Measurements from ENCODE around the gene TUT1.
"Not testable (repeated sequence)": the region's sequence is repeated elsewhere in the genome, so short reads cannot be mapped to it uniquely, and the experiment has no call there.

Gene TUT1

DNA sequence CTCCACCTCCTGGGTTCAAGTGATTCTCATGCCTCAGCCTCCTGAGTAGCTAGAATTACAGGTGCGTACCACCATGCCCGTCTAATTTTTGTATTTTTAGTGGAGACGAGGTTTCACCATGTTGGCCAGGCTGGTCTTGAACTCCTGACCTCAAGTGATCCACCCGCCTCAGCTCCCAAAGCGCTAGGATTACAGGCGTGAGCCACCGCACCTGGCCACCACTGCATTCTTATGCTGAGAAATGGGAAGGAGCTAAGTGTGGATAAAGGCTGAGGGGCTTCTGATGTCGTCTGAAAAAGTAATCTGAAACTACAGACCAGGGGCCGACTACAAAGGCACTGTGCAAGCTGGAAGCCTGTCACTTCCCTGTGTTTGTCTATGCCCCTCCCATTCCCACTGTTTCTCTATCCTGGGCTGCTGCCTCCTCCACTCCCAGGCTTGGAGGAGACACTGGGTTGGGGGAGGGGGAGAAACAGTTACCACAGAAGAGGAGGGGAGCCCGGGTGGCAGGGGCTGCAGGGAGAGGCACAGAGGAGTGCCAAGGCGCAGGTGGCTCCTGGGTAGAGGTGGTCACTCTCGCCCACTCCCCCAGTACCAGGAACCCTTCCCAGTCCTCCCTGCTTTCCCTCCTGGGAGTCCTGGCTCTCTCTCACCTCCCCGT lies 13.3 kb upstream of the TUT1 start:
- no peak for DNase-seq

DNA sequence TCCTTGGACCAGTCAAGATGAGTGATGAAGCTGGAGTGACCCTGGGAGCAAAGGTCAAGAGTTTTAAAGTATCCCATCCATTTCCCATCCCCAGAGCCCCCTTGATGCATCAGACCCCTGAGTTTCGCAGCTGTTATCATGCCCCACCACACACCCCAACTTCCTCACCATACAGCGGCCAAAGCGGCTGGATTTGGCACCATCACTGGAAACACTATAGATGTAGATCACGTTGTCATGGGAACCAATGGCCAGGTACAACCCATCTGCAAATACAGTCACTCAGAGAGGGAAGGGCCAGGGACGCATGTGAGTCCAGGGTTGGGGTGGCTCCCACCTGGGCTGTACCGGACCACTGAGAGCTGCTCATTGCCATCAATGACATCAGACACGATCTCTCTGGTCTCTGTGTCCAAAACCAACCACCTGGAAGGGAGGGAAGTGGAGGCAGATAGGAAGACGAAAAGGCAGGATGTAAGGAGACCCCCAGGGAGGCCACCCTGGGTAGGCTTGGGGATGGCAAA lies 12.5 kb upstream of the TUT1 start:
- DNase-seq: no peak

DNA sequence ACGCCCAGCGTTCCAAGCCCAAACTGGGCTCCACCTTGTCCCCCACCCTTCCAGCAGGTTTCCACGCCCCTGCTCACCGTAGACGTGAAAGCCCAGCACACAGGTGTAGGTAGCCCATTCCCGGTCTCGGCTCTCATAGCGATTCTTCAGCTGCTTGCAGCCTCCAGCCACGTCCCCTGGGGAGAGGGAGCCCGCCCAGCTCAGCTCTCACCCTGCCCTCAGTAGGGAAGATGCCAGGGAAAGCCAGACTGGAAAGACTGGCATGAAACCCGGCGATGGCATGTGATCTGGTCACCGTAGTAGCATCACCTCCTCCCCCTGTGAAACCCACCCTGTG lies 11.7 kb upstream of the TUT1 start:
- no peak for DNase-seq

DNA sequence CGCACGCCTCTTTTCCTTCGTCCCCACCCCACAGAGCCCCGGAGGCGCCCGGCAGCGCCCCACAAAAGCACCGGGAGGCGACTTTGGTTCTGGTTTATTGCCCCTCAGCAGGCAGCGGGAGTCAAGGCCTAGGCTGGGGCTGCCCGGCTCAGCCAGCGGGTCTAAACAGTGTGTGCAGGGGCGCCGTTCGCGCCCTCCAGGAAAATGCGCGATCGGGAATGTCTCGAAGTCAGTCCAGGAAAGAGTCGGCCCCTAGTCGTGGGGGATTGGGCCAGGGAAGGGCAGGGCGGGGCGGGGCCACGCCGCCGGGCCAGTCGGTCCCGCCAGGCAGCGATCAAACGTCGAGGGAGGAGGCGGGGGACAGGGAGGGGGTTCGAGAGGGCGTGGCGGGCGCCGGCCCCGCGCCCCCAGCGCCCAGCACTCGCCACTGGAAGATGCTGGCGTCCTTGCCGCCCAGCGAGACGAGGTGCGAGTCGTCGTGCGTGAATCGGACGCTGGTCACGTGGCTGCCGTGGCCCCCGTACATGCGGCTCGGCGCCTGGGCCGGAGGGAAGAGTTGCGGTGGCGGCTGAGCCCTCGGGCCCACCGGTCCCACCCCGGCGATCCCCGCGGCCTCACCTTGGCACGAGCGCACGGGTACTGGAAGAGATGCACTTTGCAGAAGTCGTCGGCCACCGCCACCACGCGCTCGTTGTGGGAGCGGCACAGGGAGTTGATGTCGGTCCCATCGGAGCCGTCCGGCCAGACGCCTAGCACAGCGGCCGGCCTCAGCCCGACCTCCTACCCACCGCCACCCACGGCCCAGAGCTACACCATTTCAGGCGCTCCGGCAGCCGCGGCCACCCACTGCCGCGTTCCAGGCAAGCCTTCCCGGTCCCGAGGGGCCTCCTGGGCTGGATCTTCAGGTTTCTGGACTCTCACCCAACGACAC lies 11.1 kb upstream of the TUT1 start:
- DNase-seq: peak in 50 of 58 donors; percentile 35 to 87 (median 74)

DNA sequence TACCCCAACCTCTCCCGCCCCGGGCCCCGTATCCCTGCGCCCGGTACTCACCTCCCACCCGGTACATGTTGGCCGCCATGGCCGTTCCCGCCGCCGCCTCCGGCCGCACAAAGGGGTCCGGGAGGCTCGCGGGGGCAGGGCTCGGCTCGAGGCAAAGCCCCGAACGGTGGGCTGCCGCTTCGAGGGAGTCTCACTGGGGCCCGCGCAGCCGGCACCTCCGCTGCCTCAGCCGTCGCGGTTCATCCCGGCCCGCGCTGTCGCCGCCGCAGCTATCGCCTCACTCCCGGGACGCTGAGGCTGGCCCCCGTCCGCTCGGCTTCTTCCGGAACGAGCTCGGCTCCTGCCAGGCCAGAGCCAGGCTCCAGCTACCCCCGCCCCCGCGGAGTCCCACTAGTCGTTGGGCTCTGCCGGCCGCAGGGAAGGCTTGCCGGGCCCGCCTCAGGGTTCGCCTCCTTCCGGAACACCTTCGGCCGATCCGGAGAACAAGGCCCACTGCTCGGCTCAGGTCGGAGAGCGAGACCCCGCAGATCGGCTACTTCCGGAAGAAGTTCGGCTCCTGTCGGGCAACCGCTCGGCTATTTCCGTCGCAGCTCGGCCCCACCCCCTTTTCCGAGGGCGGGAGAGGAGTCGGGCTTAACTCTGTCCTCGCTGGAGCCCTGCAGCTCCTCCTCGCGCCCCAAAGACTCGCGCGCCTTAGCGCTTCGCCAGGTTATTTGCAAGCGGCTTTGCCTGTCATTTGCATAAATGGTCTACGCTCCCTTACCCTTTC lies 10.2 kb upstream of the TUT1 start, which contains the start of gene MTA2:
Gene MTA2 (minus strand): TSS at position 494 of the 769 bp plus-strand sequence. CDS start 415 bp downstream, at position 79.
- DNase-seq: peak; percentile 77 to 99 (median 96)

DNA sequence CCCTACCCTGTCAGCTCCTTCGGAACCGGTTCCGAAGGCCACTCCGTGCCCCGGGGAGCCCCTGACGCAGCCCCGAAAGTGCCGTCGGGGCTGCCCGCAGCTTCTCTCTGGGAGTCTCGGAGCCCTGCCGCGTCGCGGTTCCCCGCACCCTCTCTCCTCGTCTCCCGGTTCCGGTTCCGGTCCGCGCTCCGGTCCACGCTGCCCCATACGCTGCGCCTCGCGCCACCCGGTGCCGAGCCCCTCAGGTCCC lies 9.7 kb upstream of the TUT1 start:
- DNase-seq: peak in 12 of 58 donors; percentile 20 to 65 (median 46)

DNA sequence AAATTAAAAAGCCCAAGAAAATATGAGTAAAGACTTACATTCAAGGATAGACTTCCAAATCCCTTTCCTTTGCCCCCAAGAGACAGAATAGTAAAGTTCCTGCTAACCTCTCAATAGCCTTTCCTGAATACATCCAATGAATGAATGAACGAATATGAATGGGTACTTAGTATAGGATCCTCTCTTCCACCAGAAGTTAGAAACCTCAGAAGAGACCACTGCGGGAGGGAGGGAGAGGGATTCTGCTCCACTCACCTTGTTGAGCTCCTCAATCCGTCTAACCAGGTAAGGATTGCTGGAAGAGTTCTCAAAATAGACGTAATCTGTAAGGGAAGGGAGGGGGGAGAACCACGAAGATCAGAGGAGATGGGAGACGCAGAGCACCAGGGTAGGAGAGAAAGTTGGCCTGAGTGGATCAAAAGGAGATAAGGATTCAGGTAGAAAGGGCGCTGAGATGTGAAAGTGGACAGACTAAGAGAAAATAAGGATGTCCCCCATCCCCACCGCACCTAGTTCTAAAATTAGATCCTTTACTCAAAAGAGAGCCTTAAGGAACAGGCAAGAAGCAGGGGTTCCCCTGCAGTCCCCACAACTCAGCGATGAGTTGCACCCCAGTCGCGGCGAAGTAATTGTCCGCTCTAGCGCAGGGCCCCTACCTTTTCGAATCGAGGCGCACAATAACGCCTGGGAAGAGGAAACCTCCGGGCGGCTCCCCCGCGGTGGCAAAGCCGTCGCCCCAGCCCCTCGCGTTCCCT lies 9.2 kb upstream of the TUT1 start:
- peak in 1 of 58 donors; percentile 29 for DNase-seq

DNA sequence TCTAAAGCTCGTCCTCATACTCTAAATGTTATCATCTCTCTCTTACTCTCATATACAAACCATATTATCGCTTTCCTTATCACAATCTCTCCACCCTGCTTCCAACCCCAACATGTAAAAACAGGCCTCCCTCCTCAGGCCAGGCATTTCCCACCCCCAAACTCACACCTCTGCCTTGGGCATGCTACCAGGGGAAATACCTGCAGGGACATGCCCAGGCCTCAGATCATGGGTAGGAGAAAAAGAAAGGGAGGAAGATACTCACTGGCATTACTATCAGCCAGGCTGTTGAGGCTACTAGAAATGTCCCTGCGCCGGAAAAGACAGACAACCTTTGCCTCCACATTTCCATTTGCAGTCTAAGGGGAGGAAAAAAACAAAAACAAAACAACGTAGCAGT lies 8.6 kb upstream of the TUT1 start:
- DNase-seq: no peak

DNA sequence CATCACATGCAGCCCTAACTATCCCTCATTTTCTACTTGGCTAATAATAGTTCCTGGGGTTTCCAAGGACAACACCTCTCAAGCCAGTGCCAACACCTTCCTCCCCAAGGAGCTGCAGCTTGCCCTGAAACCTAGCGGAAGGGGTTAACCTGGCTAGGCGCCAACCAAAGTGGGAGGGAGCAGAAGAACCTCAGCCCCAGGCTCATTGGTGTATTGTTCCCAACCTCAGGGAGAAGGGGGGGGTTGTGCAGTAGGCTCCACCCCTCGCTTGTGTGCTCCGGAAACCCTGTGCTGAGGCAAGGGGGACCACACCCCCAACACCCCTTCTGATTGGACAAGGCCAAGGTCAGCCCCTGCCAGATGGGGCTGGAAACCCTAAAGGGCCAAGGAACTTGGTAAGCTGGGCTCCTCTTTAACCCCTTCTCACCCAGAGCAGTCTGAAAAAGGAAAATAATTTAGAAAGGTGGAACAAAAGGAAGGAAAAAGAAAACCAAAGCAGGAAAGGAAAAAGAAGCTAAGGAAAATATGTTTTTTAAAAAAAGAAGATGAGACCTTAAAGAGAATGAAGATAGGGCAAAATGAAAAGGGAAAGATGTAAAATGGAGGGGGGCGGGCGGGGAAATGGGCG lies 7.9 kb upstream of the TUT1 start:
- peak in 57 of 58 donors; percentile 14 to 95 (median 84) for DNase-seq

DNA sequence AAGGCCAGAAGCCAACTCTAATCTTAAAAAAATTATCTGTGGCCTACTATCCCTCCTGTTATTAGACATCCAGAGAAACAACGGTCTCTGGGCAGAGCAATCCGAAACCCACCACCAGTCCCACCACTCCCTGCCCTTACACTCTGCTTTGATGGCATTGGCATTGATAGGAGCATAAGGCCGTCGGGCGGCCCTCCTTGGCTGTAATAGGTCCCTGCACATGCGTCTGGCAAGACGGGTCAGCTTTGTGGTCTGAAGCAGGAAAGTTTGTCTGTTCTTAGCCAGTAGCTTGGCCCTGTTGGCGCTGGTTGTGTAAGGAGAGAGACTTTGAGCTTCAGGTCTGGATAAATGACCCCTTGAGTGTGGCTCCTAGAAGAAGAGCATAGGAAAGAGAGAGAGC lies 3.8 kb upstream of the TUT1 start:
- DNase-seq: no peak

DNA sequence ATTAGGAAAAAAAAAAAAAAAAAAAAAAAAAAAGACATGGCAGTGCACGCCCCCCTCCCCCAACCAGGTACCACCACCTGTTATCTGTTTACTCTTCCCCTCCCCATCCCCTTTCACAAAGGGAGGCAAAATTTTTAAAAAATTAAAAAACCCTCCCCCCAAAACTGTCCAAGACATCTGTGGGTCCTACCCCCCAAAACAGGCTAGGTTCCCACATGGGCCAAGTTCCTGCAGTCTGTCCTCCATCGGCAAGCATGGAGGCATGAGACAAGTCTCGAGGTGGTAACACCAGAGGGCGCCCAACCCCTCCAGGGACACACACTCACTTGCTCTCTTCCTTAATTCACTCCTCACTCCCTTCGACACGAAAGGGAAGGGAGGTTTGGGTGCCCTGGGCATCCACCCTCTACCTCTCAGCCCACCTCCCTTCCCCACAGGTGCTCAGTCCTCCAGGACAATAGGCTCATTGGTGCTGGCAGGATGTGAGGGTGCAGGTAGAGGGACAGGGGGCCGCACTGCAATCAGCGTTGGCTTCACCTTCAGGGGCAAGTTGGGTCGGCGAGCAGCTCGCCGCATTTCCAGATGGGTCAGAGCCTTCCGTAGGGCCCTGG lies 2.2 kb upstream of the TUT1 start:
- DNase-seq: peak in 46 of 58 donors; percentile 14 to 79 (median 51)

DNA sequence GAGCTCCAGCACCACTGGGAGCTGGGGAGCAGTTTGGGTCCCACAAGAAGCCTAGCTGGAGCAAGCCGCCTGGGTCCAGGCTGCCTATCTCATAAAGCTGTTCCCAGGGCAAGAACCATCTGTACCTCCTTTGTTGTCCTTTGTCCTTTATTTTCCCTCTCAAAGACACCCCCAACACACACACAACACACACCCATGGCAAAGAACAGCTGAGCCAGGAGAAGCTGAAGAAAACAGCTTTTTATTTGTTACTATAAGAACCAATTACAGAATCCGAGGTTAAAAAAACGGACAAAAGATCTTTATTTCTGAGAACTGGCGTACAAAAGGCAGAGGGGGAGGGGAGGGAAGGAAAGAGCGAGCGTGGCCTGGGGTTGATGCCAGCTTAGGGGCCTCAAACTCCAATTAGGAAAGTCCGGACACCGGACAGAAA lies 1.7 kb upstream of the TUT1 start:
- peak in 34 of 58 donors; percentile 10 to 76 (median 50) for DNase-seq

DNA sequence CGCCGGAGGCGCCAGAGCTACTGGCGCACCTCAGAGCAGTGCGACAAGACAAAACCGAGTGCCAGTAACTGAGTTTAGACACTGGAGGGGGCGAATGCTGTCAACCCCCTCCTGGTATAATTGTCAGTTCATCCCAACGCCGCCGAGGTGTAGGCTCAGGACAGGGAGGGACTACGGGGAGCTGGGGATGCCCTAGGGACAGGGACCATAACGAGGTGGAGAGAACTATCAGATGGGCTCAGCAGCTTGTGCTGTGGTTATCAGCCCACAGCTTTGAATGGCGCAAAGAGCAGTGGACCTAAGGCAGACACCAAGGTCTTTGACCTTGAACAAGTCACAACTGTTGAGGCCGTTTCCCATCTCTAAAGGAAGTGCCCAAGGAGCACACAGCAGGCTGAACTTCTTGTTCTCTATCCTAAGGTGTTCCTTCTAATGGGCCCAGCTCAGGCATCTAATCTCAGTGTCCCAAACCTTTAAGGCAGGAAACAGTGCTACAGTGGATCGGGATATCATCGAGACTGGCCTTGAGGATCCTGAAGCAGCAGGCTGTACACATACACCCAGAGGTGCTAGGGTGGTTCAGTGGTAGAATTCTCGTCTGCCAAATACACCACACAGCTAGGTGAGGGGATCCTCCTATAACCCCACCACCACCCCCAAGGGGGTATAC lies 958 bp upstream of the TUT1 start:
- peak in 1 of 58 donors; percentile 70 for DNase-seq

DNA sequence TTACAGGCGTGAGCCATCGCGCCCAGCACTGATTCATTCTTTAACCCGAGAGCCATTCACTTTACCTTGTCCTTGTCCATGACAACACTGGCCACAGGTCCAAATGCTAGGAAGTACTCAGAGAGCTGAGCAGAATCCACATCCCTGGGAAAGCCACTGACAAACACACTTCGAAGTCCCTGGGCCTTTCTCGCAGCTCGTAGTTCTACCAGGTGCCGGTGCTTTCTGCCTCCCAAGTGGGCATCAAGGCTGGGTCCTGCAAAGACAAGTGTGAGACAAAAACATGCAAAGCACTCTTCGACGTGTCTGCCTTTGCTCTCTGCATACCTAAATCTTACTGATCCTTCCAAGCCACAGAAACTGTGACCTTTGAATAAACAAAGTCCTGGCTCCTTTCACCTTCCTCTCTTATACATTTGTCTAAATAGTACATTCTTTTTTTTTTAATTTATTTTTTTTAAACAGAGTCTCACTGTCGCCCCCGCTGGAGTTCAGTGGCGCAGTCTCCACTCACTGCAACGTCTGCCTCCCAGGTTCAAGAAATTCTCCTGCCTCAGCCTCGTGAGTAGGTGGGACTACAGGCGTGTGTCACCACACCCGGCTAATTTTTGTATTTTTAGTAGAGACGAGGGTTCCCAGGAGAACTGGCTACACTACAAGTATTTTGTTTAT lies 2.2 kb downstream of the TUT1 start:
- DNase-seq: no peak

DNA sequence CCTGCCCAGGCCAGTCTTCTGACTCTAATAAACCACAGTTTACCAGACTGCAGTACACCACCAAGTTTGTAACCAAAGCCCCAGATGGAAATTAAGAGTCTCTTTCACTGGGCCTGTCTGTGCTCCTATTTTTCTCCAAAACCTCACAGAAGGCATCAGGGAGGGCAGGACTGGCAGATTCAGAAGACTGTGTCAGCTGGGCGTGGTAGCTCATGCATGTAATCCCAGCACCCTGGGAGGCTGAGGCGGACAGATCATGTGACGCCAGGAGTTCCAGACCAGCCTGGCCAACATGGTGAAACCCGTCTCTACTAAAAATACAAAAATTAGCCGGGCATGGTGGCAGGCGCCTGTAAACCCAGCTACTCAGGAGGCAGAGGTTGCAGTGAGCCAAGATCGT lies 6.0 kb downstream of the TUT1 start:
- not testable (repeated sequence) for DNase-seq

DNA sequence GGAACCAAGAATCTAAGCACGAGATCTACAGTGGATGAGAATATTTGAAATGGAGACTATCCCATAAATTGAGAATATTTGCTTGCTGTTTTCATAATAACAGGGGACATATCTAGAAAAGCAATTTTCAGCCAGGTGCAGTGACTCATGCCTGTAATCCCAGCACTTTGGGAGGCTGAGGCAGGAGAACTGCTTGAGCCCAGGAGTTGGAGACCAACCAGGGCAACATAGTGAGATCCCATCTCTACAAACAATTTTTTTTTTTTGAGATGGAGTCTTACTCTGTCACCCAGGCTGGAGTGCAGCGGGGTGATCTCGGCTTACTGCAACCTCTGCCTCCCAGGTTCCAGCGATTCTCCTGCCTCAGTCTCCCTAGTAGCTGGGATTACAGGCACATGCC lies 9.6 kb downstream of the TUT1 start:
- not testable (repeated sequence) for DNase-seq

DNA sequence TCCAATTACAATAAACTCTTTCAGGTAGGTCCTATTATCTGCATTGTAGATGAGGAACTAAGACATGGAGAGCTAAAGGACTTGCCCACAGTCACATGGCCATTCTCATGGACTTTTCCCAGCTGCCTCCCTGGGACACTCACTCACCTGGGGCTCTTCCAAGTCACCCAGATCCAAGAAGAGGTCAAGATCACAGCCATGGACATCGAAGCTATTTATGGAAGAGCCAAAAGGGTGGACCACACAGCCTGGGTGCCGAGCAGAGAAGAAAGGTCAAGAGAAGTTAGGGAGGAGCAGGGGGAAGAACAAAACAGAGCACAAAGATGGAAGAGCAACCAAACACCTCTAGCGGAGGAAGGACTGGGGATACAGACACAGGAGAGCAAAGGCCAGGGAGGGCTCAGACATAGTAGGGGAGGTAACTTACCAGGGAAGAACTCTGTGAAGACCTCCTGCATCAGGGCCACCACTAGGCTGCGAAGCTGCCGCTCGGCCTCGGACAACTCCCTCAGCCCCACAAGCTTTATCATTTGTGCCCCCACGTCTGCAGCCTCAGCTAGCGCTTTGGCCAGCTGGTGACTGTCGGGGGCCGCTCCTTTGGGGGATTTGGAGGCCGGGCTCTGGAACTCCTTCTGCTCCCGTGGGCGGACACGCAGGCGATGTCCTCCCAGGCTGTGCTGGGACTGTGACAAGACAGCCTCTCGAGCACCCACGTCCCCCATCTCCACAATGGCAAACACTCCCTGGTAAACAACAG lies 10.2 kb downstream of the TUT1 start:
- no peak for DNase-seq

DNA sequence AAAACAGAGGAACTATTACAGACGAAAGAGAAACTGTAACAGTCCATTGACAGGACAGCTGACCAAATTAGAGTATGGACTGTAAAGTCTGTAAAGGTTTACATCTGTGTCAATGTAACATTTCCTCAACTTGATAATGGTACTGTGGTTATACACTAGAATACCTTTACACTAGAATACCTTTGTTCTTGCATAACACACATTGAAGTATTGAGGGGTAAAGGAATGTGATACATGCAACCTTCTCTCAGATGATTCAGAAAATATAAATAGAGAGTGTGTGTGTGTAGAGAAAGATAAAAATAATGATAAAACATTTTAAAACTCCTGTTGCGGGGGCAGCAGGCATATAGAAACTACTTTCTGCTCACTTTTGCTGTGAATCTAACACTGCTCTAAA lies 12.1 kb downstream of the TUT1 start:
- DNase-seq: no peak
